Tibial nerve (tissue), 4 donors: ENCODE data around the gene PRKG1. TPM values are rescaled to one million over a fixed set of nuclear protein-coding genes. Genes with fewer than 3 reads are reported as not detected.

Experiments
- DNase-seq, 2 donors: peaks; one replicate each; pipeline ENCODE4 v3.0.0-alpha.2; 2019; ENCODE audit warnings: low spot score in 2 of 2
- H3K27ac ChIP-seq, 4 donors: fragments of 200-600 bp; sonication (generic) in 3 of 4; one replicate each; pipeline ENCODE4 v1.5.1; 2017 to 2019; ENCODE audit warnings: mild to moderate bottlenecking in 1 of 4
- H3K27me3 ChIP-seq, 2 donors: fragments of 200-600 bp; sonication (generic) in 1 of 2; one replicate each; pipeline versions ENCODE4 v1.5.1 to v1.6.0; 2017 to 2019
- H3K36me3 ChIP-seq, 3 donors: fragments of 200-600 bp; sonication (generic); one replicate each; pipeline ENCODE4 v1.5.1; 2018 to 2019
- H3K4me1 ChIP-seq, 4 donors: fragments of 200-600 bp; sonication (generic) in 3 of 4; one replicate each; pipeline ENCODE4 v1.5.1; 2017 to 2019
- H3K4me3 ChIP-seq, 4 donors: fragments of 200-600 bp; sonication (generic) in 3 of 4; one replicate each; pipeline ENCODE4 v1.5.1; 2017 to 2019; ENCODE audit warnings: mild to moderate bottlenecking in 1 of 4, moderate library complexity in 1 of 4
- H3K9me3 ChIP-seq, 4 donors: fragments of 200-600 bp; sonication (generic) in 3 of 4; one replicate each; pipeline ENCODE4 v1.5.1; 2017 to 2019
- EP300 ChIP-seq, 2 donors: sonication (generic); formaldehyde crosslinking; IDR thresholded peaks; one replicate each; pipeline ENCODE4 v1.6.1; 2017; ENCODE audit warnings: antibody characterized with exemption in 2 of 2, mild to moderate bottlenecking in 1 of 2
- POLR2A ChIP-seq, 2 donors: fragments of 450-650 bp; IDR thresholded peaks; one replicate each; pipeline ENCODE4 v1.6.1; 2017; ENCODE audit warnings: antibody characterized with exemption in 2 of 2, mild to moderate bottlenecking in 2 of 2, moderate library complexity in 2 of 2
- WGBS, 2 donors: methylation state at CpG; one replicate each; pipeline ENCODE4 v1.1.5; 2018; 5-methylcytosine and 5-hydroxymethylcytosine counted together
- total RNA-seq, 4 donors: library from RNA; depleted of rRNA; stranded (reverse); fragments of >200 nt; gene quantifications; one replicate each; pipeline ENCODE4 v1.1.0, GENCODE V29; 2016
- TF ChIP-seq, protein P1 (sequence below), 5 experiments: fragments of 200-600 bp in 3 of 5; fragments of 450-650 bp in 2 of 5; sonication (generic) in 3 of 5; IDR thresholded peaks; one replicate each; pipeline ENCODE4 v1.5.1; 2016 to 2019; ENCODE audit warnings: antibody characterized with exemption in 5 of 5, mild to moderate bottlenecking in 3 of 5, moderate library complexity in 2 of 5

PRKG1 gene
- total RNA-seq, 4 donors from 2014 or later = 8.7 to 35.0 (median 14.8) TPM

DNA sequence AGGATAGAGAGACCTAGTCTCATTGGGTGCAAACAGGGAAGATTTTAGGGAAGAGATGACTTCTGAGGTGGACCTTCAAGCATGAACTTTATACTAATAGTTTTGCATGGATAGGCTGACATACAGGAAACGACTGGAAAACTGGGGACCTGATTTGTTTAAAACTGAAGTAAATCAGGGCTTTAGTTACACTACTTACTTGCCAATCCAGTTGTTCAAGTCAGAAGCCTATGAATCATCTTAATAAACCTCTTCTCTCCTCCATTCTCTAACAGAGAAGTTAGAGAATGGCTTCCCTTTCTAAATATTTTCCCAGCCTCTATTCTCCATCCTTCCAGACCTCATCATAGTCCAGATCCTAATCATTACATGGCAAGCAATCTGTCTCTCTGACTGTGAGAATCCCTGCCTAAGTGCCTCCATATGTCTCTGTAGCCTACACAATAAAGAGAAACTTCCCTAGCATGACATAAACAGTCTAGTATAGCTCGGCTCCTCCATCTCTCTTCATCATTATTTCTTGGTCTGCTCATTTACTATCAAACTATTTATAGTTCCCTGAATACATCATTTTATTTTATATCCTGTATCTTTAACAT lies 55.8 kb downstream of the PRKG1 start:
- TF ChIP-seq POLR2A (IDR thresholded peaks at IDR 0.05) (no peak), EP300 (IDR thresholded peaks at IDR 0.05) (no peak)
- TF ChIP-seq, protein P1, sequence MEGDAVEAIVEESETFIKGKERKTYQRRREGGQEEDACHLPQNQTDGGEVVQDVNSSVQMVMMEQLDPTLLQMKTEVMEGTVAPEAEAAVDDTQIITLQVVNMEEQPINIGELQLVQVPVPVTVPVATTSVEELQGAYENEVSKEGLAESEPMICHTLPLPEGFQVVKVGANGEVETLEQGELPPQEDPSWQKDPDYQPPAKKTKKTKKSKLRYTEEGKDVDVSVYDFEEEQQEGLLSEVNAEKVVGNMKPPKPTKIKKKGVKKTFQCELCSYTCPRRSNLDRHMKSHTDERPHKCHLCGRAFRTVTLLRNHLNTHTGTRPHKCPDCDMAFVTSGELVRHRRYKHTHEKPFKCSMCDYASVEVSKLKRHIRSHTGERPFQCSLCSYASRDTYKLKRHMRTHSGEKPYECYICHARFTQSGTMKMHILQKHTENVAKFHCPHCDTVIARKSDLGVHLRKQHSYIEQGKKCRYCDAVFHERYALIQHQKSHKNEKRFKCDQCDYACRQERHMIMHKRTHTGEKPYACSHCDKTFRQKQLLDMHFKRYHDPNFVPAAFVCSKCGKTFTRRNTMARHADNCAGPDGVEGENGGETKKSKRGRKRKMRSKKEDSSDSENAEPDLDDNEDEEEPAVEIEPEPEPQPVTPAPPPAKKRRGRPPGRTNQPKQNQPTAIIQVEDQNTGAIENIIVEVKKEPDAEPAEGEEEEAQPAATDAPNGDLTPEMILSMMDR (IDR thresholded peaks at IDR 0.05) = no peak
- H3K9me3 ChIP-seq = no peaks in the 10 kb centered on the region
- H3K27ac ChIP-seq = no peak overlapping the region
- no peaks in the 10 kb centered on the region for H3K27me3 ChIP-seq
- H3K36me3 ChIP-seq = no peaks in the 10 kb centered on the region
- no peaks in the 10 kb centered on the region for H3K4me1 ChIP-seq
- H3K4me3 ChIP-seq = no peak overlapping the region
- no peak for DNase-seq
- WGBS, 2 donors = 62 to 76% methylated on average over 2 of the region's 2 CpGs

DNA sequence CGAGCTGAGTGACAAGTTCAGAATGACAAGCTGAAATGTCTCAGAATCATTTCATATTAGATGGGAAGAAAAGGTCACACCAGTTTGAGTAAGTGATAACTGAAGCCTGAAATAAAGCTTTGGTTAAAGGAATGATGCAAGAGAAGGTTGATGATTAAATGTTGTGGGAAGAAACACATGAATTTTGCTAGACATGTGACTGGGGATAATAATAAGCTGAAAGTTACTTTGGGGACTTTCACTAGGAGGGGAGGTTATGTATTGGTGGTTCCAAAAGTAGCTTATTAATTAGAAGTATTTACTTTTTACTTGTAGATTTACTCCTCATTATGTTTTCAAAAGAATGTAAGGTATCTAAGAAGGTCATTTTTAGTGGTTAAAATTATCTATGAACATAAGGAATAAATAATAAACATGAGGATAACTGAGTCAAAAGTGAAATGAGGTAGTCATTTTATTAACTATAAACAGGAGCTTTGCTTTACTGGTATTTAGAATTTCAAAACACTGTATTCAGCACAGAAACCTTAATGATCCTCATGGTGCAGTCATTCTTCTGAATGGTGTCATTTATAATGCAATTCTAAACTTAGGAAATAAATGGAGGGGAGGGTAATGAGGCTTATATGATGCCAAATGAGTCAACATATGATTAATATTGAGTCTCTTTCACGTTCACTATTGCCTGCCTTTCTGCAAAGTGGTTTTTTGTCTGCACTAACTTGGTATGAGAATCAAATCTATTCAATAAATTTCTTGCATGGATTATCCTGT lies 63.7 kb downstream of the PRKG1 start:
- Histone ChIP-seq H3K9me3 (no peaks in the 10 kb centered on the region), H3K27me3 (no peaks in the 10 kb centered on the region), H3K4me1 (no peaks in the 10 kb centered on the region), H3K36me3 (no peaks in the 10 kb centered on the region), H3K27ac (peak overlapping the region in 1 of 4 donors; percentile 64), H3K4me3 (no peak overlapping the region)
- no peak for DNase-seq
- TF ChIP-seq EP300 (IDR thresholded peaks at IDR 0.05) = no peak
- TF ChIP-seq, protein P1 (IDR thresholded peaks at IDR 0.05) = no peak
- no peak for TF ChIP-seq POLR2A (IDR thresholded peaks at IDR 0.05)
- WGBS, 2 donors = 45 to 59% methylated on average over 2 of the region's 2 CpGs

DNA sequence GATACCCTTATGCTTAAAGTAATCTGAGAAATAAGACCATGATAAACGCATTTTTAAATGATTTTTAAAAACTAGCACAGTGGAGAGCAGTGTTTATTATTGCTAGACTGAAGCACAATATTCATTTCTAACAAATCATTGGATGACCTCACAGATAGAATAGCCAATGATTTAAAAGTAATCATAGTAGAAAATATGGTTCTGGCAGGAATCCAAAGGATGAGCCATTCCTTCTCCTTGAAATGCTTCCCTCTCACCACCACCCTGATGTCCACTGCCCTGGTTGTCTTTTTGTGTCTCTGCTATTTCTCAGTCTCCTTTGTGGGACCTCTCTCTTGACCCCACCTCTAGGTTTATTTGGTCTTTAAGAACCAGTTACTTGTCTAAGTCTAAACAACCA lies 64.9 kb downstream of the PRKG1 start:
- no peaks in the 10 kb centered on the region for H3K9me3 ChIP-seq
- TF ChIP-seq, protein P1 (IDR thresholded peaks at IDR 0.05) = no peak
- no peak for TF ChIP-seq EP300 (IDR thresholded peaks at IDR 0.05)
- TF ChIP-seq POLR2A (IDR thresholded peaks at IDR 0.05) = no peak
- H3K4me3 ChIP-seq = no peak overlapping the region
- no peaks in the 10 kb centered on the region for H3K36me3 ChIP-seq
- H3K4me1 ChIP-seq = no peaks in the 10 kb centered on the region
- H3K27ac ChIP-seq = no peak overlapping the region
- 86 to 93% methylated on average over 1 of the region's 1 CpG for WGBS, 2 donors
- DNase-seq = no peak
- H3K27me3 ChIP-seq = no peaks in the 10 kb centered on the region

DNA sequence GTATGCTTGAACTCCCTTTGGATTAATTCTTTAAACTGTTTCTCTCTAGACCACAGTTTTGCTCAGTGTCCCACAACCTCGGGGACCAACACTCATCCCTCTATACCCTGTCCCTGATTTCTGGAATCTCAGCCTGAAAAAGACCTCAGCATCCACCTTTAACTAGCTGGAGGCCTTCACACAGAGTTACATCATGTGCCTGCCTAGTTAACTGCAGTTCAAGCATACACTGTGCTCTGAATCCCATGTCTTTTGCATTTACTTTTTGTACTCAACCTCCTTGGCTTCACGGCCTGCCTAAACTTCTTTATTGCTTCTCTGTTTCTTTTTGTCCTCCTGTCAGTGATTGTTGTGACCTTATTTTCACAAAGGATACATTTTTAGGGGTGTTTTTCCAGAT lies 66.7 kb downstream of the PRKG1 start:
- Histone ChIP-seq H3K27ac (no peak overlapping the region), H3K36me3 (no peaks in the 10 kb centered on the region), H3K27me3 (no peaks in the 10 kb centered on the region), H3K9me3 (no peaks in the 10 kb centered on the region), H3K4me3 (no peak overlapping the region), H3K4me1 (no peaks in the 10 kb centered on the region)
- TF ChIP-seq, protein P1 (IDR thresholded peaks at IDR 0.05) = no peak
- TF ChIP-seq POLR2A (IDR thresholded peaks at IDR 0.05) = no peak
- no peak for TF ChIP-seq EP300 (IDR thresholded peaks at IDR 0.05)
- DNase-seq = no peak
- 63 to 71% methylated on average over 2 of the region's 2 CpGs for WGBS, 2 donors

DNA sequence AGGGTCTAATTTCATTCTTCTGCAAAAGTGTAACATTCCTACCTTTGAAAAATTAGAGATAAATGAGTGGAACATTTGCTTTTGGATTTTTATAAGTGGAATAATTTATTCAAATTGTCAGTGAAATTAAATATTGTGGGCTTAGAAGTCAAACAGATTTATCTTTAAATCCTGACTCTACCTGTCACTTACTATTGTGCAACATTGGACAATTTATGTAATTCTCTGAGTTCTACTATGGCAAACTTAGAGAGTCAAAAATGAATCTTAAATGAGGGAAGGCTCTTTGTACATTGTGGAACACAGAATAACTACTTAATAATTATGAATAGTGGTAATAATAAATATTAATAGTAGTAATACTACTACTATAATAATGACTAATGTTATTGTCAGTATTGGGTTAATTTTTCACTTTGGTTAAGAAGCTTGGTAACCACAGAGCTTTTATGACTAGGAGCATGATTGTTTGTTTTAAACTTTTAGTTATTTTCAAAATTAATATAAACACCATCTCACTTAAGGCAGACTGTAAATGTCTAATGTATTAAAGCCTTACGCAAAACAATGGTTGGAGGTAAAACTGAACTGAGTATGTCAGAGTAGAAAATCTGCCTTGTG lies 70.0 kb downstream of the PRKG1 start:
- DNase-seq = no peak
- H3K4me3 ChIP-seq = no peak overlapping the region
- no peaks in the 10 kb centered on the region for H3K27me3 ChIP-seq
- TF ChIP-seq EP300 (IDR thresholded peaks at IDR 0.05) (no peak), POLR2A (IDR thresholded peaks at IDR 0.05) (no peak)
- TF ChIP-seq, protein P1 (IDR thresholded peaks at IDR 0.05) = no peak
- H3K36me3 ChIP-seq = no peaks in the 10 kb centered on the region
- WGBS, 2 donors = 97 to 100% methylated on average over 1 of the region's 1 CpG
- no peaks in the 10 kb centered on the region for H3K9me3 ChIP-seq
- H3K4me1 ChIP-seq = no peaks in the 10 kb centered on the region
- no peak overlapping the region for H3K27ac ChIP-seq
